ENCODE measurements around the gene ATN1.

The ATN1 gene

GRCh38 chr12:6946033-6946919, 18.5 kb downstream of the ATN1 start:
- DNase-seq = peak; percentile 59 to 80

GRCh38 chr12:6946920-6947374, 19.2 kb downstream of the ATN1 start:
- no peak for DNase-seq

GRCh38 chr12:6947615-6948014, 19.9 kb downstream of the ATN1 start:
- DNase-seq = no peak

GRCh38 chr12:6948873-6949594, 21.3 kb downstream of the ATN1 start:
- DNase-seq = peak; percentile 52 to 67

- peak; percentile 41 to 62 for DNase-seq
Measured at GRCh38 chr12:6950401-6950801, 22.6 kb downstream of the ATN1 start.

GRCh38 chr12:6950811-6951540, 23.2 kb downstream of the ATN1 start, which contains the start of gene PTPN6:
TSS of gene PTPN6 (plus strand) at chr12:6951356. CDS start at chr12:6951513, 157 bp downstream.
- DNase-seq = peak; percentile 72 to 73

GRCh38 chr12:6951551-6952120, 23.9 kb downstream of the ATN1 start:
- DNase-seq = peak in 1 of 2 donors; percentile 63

- no peak for DNase-seq
Measured at GRCh38 chr12:6952121-6952862, 24.5 kb downstream of the ATN1 start.

GRCh38 chr12:6952863-6953441, 25.2 kb downstream of the ATN1 start:
- DNase-seq = peak in 1 of 2 donors; percentile 40

- peak; percentile 89 to 94 for DNase-seq
Measured at GRCh38 chr12:6953442-6954315, 25.9 kb downstream of the ATN1 start.

- DNase-seq = peak in 1 of 2 donors; percentile 37
Measured at GRCh38 chr12:6954316-6955107, 26.8 kb downstream of the ATN1 start.

- peak in 1 of 2 donors; percentile 27 for DNase-seq
Measured at GRCh38 chr12:6955108-6956020, 27.6 kb downstream of the ATN1 start.

- DNase-seq = peak; percentile 41 to 58
Measured at GRCh38 chr12:6956021-6956727, 28.4 kb downstream of the ATN1 start.

- DNase-seq = peak in 1 of 2 donors; percentile 71
Measured at GRCh38 chr12:6957151-6957701, 29.5 kb downstream of the ATN1 start.

GRCh38 chr12:6957741-6958608, 30.2 kb downstream of the ATN1 start:
- DNase-seq = peak in 1 of 2 donors; percentile 34

- DNase-seq = peak in 1 of 2 donors; percentile 35
Measured at GRCh38 chr12:6958609-6959057, 30.9 kb downstream of the ATN1 start.

Data from CD4-positive, alpha-beta T cell treated with Interferon alpha-2 for 1 hour (primary cell).